Measurements from ENCODE around the gene GPC3.

Gene GPC3

DNA sequence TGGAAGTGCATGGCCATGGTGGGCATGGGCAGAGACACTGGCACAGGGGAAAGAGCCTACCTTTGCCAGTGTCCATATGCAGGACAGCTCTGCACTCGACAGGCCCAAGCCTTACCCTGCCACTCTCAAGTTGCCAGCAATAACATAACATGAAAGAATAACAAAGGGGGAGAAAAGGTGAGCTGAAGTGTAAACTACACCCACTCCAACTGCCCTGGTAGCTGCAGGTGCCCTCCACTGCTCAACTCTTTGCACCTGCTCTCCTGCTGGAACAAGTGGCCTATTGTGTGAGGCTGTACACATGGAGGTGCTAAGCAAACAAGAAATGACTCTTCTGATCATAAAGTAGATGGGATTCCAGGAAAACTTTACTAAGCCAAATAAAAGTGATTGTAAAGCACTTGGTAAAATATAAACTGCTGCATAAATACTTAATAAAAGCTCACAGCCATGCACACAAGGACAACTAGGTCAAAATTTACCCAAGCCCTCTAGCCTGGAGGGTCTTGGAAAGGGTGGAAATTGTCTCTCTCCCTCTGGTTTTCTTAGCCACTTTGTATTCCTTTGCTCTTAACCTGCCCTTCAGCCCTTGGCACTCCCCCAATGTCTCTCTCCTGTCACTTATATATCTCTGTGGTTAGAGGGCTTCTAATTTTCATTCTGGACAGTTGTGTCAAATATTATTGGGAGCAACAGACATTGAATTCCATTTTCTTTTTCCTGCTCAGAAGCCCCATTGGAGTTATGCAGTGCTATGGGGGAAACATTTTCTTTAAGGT lies 308.9 kb downstream of the GPC3 start:
- DNase-seq = no peak

DNA sequence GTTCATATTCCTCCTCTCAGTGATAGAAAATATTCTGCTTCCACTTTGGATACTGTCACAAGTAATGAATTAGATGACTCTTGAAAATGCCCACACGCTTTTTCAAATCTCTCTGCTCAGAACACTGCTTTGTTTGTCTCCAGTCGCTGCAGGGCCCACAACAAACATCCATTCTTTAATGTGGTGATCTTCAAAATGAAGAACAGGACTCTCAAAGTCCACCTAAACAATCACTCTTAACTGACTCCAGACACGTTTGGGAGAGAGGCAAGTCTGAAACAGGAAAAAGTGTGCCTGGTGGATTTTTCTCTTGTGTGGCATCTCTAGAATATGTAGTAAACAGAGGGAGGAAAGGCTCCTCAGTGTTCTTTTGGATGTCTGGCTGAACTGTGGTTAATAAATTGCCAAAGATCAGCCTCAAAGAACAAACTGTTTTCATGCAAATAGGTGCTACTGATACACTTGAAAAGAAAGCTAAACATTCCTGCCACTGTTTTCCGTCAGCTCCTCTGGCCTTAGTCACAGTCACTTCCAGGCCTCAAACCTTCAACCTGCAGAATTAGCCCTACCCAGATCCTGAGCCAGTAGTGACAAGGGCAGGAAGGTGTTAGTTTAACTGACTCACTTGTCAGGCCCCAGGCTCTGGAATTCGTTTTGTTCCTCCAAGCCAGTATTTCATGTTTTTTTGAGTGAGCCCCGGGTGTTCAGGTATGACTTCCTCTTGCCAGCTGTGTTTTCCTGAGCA lies 310.5 kb downstream of the GPC3 start:
- no peak for DNase-seq

- DNase-seq = peak; percentile 17
Observed at GRCh38 chrX:133670383-133670782, 315.0 kb downstream of the GPC3 start.

- no peak for DNase-seq
Observed at GRCh38 chrX:133669214-133669613, 316.2 kb downstream of the GPC3 start.

GRCh38 chrX:133668225-133668931 lies 317.0 kb downstream of the GPC3 start:
- no peak for DNase-seq

DNA sequence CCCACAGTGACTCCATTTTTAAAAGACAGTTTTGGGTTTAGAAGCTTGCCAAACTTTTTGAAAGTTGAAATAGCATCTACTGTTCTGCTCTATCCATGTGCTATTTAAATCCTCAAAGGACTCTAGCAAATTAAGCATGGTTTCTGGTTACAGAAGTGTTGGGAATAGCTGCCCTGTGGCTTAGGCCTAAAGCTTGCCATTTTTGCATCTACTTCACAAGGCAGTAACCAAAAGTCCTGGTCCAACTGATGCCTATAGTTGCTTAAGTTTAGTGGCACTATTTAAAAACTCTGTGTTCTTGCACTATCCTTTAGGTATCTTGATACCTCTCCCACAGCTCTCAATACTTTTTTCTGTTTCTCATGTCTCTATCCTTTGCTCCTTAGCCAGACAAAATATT lies 319.1 kb downstream of the GPC3 start:
- DNase-seq = no peak

DNA sequence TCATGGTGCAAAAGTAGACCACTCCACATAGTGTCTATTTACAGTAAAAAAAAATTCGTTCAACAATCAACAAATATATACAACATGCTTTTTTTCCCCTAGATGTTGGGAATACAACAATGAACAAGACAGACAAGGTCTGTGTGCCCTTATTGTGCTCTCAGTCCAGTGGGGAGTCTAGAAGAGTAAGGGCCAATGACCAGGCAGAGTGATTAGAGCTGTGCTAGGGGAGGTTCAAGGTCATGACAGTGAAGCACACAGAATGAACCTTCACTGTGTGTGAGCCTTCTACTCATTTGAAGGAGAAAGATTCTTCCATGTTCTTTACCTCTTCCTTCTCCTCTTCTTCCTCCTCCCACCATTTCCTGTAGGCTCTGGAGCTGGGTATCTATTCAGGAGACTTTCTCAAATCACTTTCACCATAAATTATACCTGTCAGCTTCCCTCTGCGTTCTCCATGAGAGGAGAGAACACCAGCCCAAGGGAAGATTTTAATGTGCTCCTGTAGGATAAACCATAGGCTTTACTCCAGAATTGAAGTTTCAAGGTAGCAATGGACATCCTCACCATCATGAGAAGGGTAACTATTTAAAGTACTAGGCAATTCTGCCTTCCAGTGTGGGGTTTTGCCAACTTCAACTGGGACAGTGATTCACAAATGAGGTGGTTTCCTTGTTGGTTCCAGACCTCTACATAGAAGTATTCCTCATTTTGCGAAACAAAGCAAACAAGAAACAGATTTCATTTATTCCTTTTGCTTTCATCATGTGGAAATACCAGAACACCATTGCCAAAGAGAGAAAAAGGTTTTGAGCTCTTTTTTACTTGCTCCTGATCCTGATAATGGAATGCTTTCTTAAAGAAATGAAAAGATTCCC lies 323.2 kb downstream of the GPC3 start:
- no peak for DNase-seq

DNA sequence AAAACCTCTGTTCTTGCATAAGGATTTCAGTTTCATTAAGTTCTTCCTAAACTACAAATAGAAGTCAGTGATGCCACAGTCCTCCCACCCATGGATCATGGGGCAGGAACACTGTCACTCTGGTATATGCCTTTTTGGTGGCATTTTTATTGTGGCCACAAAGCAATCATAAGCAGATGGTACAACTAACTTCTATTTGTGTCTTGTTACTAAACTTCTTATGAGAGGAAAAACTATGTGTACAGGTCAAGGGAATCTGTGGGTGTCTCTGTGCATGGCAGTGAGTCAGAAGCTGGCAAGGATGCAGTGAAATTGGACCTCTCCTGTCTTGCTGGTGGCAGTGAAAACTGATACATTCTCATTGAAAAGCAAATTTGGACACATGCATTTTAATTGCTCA lies 325.1 kb downstream of the GPC3 start:
- DNase-seq = no peak

- no peak for DNase-seq
Observed at GRCh38 chrX:133658293-133658911, 327.0 kb downstream of the GPC3 start.

DNA sequence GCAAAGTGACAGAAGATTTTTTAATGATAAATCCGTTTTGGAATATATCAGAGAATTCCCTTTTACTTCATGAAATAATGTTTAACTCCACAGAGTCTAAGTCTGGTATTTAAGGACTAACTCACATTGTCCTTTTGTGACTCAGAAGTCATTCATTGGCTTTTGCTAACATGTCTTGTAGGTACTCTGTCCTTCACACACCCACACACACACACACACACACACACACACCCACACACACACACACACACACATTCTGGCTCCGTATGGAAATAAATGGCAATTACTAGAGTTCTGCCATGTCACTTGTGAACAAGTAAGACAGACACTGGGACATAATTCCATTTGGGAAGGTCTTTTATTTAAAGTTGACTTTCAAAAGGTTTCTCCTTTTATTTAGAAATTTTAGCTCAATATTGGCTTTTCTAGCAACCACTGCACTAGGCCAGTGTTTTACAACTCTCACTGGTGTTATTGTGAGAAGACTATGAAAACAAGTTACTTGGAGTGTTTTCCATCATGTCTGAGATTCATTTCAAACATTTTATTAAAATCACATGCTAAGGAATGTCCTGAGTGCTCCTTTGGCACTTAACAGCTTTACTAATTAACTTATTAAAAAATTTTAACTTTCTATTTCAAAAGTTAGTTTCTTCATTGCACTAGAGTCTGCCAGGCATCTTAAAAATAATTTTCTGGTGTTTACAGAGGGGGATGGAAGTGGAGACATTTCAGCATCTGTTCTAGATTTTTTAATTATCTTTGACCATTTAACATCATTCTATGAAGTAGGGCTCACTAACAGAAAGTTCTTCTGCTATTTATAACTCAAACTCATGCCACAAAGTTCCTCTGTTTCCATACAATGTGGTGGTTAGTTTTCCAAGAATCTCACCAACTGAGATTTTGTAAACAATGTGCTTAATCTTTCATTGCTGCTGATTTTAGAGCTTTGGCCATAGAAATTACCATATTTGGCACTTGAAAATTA lies 329.8 kb downstream of the GPC3 start:
- no peak for DNase-seq

DNA sequence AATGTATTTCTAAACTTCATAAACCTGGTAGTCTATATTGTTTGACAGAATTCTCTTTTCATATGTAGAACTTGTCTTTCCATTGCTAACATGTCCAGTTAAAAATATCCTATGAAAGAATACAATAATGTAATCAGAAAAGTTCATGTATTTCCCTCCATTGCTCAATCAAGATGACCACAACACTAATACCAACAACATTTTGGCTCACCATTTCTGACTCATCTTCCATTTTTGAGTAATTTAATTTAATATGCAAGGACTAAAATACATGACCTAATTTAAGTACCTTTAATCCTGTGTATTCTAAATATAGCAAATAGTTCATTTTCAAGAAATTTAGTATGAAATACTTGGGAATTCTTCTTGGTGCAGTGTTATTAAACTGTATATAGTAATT lies 330.6 kb downstream of the GPC3 start:
- no peak for DNase-seq

DNA sequence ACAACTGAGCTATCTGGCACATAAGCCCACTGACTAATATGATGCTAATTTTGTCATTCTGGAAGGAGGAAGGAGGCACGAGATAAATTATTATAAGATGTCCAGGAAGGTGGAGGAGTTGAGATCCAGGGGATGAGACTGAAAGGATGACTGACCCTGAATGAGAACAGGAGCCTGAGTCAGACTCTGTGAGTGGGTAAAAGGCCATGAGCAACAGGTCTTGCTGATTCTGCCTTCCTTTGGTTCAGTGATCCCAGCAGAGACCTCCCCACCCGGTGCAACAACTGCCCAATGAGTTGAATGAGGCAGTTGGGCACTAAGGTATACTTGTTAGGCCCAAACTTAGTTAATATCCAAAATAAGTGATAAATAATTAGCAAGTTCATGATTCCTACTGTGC lies 332.0 kb downstream of the GPC3 start:
- DNase-seq = no peak

GRCh38 chrX:133652185-133652584 lies 333.2 kb downstream of the GPC3 start:
- DNase-seq = no peak

DNA sequence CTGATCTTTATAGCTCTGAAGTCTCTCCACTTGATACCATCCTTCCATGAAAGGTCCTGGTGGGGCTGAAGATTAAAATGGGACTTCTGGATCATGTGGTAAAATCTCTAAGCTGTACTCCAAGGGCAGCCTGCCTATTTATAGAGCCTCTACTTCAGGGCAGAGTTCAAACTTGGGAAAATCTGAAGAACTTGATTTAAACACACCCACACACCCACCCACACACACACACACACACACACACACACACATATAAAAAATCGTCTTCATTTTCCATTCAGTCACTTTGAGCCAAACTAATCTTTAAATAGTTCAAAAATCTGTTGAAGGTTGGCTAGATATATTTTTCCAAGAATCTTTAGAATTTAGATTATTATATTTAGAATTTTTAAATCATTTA lies 335.2 kb downstream of the GPC3 start:
- no peak for DNase-seq

- no peak for DNase-seq
Observed at GRCh38 chrX:133649651-133650050, 335.7 kb downstream of the GPC3 start.

- no peak for DNase-seq
Observed at GRCh38 chrX:133648594-133648993, 336.8 kb downstream of the GPC3 start.

DNA sequence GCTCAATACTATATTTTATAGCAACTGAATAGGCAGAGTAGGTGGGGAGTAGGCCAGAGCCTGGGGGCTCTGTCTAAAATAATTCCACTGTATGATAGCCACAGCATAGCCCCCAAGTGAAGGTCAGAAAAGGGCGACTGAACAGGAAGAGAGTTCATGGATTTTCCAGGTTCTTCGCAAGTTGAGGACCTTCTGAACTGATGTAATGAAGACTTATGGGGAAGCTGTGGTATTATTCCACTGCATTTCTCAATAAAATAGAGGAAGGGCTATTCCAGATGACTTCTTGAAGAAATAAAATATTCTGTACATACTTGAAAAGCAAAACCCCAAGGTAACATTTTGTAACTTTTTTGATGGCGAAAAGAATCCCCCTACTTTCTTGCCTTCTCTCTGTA lies 338.7 kb downstream of the GPC3 start:
- DNase-seq = no peak

- no peak for DNase-seq
Observed at GRCh38 chrX:133645977-133646718, 339.2 kb downstream of the GPC3 start.

GRCh38 chrX:133645256-133645655 lies 340.1 kb downstream of the GPC3 start:
- no peak for DNase-seq

Measured in NCI-H2171 (cell line).